Lower lobe of right lung (tissue), 2 donors: ENCODE data around the gene OCSTAMP. TPM values are rescaled to one million over a fixed set of nuclear protein-coding genes. Genes with fewer than 3 reads are reported as not detected.

Source experiments
- ATAC-seq, 2 donors: fragments of 200-7000 bp; cut with Tn5 transposase; one replicate each; pipeline ENCODE4 v1.9.1; 2020 to 2022; ENCODE audit warnings: mild to moderate bottlenecking in 2 of 2, moderate library complexity in 2 of 2
- DNase-seq: peaks from one replicate; pipeline ENCODE4 v3.0.0-alpha.2; 2020
- H3K27ac ChIP-seq: fragments of 200-600 bp; one replicate; pipeline ENCODE4 v1.8.0; 2022
- H3K27me3 ChIP-seq: fragments of 200-600 bp; one replicate; pipeline ENCODE4 v1.8.0; 2022; ENCODE audit warnings: low read depth
- H3K36me3 ChIP-seq: fragments of 200-600 bp; one replicate; pipeline ENCODE4 v1.8.0; 2022; ENCODE audit warnings: mild to moderate bottlenecking
- H3K4me1 ChIP-seq: fragments of 200-600 bp; one replicate; pipeline ENCODE4 v1.8.0; 2022
- H3K4me3 ChIP-seq: fragments of 200-600 bp; one replicate; pipeline ENCODE4 v1.8.0; 2022; ENCODE audit warnings: mild to moderate bottlenecking
- H3K9me3 ChIP-seq: fragments of 200-600 bp; one replicate; pipeline ENCODE4 v1.8.0; 2022
- CTCF ChIP-seq: fragments of 200-600 bp; IDR thresholded peaks from one replicate; pipeline ENCODE4 v1.8.0; 2022; ENCODE audit warnings: antibody characterized with exemption, mild to moderate bottlenecking
- intact Hi-C: fragments of 100-400 bp; cut with DNase I; formaldehyde crosslinking; loops from one replicate; pipeline ENCODE4 v1.11.0; 2022
- total RNA-seq: library from RNA; stranded (reverse); fragmentation: NEBNext Ultra II Directional; extraction: Animal tissue kit (Norgen Biotek cat#: 25700); gene quantifications from one replicate; pipeline ENCODE4 v1.2.1, GENCODE V29; 2021
- donor health status: DM: no; HTN: yes; CAD: no; lungs with severe emphysema.

The OCSTAMP gene
- total RNA-seq, 1 donor from 2014 or later, result not detected

GRCh38 chr20:46543033-46543432 is 7.4 kb downstream of the OCSTAMP start:
- no peak overlapping the region for H3K4me3 ChIP-seq
- H3K4me1 ChIP-seq, result no peaks in the 10 kb centered on the region
- TF ChIP-seq CTCF, result no peak
- DNase-seq (no peak), ATAC-seq (no peak)
- peaks cover 31% of the 10 kb centered on the region for H3K27me3 ChIP-seq
- H3K36me3 ChIP-seq, result no peaks in the 10 kb centered on the region
- intact Hi-C loops, result no loop called here
- no peak overlapping the region for H3K27ac ChIP-seq
- H3K9me3 ChIP-seq, result no peaks in the 10 kb centered on the region

DNA sequence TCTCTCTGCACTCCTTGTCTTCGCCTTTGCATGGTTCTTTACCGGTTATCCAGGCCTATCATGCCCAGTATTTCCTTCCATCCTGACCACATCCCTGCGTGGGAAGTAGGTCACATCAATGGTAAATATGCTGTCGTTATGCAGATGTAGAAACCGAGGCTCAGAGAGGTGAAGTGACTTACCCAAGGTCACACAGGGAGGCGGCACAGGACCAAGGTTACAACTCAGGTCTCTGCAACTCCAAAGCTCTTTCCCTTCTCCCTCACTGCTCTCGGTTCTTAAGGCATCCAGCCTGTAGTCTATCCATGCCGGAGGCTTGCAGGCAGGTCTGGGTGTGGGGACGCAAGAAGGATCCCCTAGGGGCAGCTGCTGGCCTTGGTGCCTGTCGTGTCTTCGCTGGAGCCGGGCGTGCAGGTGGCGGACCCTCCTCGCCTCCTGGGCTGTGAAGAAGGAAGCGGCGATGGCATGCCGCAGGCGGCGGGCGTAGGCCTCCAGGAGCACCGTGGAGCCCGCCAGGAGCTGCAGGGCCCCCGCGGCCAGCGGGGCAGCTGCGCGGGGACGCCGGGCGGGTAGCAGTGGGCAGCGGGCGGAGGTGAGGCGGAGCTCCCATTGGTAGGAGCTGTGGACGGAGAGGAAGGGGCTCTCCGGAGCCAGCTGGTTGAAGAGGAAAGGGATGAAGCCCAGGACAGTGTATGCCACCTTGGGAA is 9.1 kb downstream of the OCSTAMP start:
- DNase-seq (no peak), ATAC-seq (no peak)
- no peaks in the 10 kb centered on the region for H3K9me3 ChIP-seq
- TF ChIP-seq CTCF, result no peak
- no peaks in the 10 kb centered on the region for H3K36me3 ChIP-seq
- H3K4me1 ChIP-seq, result no peaks in the 10 kb centered on the region
- no peak overlapping the region for H3K27ac ChIP-seq
- intact Hi-C loops, result no loop called here
- peaks cover 26% of the 10 kb centered on the region for H3K27me3 ChIP-seq
- no peak overlapping the region for H3K4me3 ChIP-seq

DNA sequence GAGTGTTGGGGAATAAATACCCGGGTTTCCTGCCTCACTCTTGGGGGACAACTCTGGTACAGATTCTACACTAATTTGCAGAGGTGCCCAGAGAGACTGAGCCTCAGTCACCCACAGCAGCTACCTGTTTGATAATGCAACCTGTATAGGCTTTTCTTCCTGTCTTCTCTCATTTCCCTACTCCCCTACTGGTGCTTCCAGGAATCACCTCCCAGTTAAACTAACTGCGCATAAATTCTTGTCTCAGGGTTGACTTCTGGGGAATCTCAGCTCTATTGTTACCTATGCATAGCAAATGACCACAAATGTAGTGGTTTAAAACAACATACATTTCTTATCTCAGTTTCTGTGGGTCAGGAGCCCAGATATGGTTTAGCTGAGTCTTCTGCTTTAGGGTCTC is 11.3 kb downstream of the OCSTAMP start:
- DNase-seq, result no peak
- Histone ChIP-seq H3K36me3 (no peaks in the 10 kb centered on the region), H3K27ac (no peak overlapping the region), H3K27me3 (peaks cover 15% of the 10 kb centered on the region), H3K9me3 (no peaks in the 10 kb centered on the region), H3K4me3 (no peak overlapping the region), H3K4me1 (no peaks in the 10 kb centered on the region)
- no peak for TF ChIP-seq CTCF
- intact Hi-C loops, result no loop called here
- no peak for ATAC-seq

DNA sequence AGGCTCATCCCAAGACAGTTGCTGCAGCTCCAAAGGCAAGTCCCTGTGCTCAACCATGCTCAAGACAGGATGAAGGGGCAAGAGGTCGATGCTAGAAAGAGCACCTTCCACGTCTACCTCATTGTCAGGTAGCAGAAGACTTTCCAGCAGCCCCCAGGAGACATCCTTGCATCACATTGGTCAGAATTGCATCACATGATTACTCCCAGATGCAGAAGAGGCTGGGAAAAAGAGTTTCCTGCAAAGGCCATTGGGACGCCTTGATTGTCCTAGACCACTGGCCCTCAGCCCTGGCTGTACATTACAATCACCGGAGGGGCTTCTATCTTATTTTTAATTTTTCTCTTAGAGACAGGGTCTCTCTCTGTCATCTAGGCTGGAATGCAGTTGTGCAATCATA is 19.8 kb downstream of the OCSTAMP start:
- Histone ChIP-seq H3K4me3 (no peak overlapping the region), H3K36me3 (no peaks in the 10 kb centered on the region), H3K27ac (no peak overlapping the region), H3K27me3 (peaks cover 20% of the 10 kb centered on the region), H3K9me3 (no peaks in the 10 kb centered on the region), H3K4me1 (no peaks in the 10 kb centered on the region)
- intact Hi-C loops, result no loop called here
- ATAC-seq (no peak), DNase-seq (no peak)
- TF ChIP-seq CTCF, result no peak

DNA sequence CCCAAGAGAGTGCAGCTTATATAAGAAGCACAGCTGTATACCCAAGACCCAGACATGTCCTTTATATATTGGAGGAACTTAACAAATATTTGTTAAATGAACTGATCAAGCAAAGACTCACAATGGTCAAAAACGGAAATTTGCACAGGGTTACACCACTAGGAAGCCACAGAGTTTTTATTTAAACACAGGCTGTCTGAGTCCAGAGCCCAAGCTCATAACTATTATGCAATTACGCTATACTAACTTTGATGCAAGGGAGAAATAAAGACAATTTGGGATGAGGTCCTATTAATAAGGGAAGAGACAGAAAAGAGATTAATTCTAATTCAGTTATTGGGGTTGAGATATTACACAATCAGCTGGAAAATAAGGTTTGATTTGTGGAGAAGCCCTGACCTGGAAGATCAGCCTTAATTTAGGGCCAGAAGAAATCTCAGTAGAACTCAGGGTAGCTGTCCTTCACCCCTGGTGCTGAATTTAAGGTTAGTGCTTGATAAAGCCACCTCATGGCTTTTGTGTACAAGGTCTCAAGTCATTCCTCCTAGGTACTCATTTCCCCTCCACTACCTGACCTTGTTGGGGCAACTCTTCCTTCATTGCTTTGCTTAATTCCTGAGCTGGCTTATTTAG is 26.6 kb downstream of the OCSTAMP start:
- DNase-seq (no peak), ATAC-seq (no peak)
- intact Hi-C loops, result no loop called here
- no peak overlapping the region for H3K27ac ChIP-seq
- H3K4me3 ChIP-seq, result no peak overlapping the region
- no peak for TF ChIP-seq CTCF
- no peaks in the 10 kb centered on the region for H3K36me3 ChIP-seq
- no peaks in the 10 kb centered on the region for H3K9me3 ChIP-seq
- H3K4me1 ChIP-seq, result no peaks in the 10 kb centered on the region
- H3K27me3 ChIP-seq, result peaks cover 13% of the 10 kb centered on the region
